ENCODE results near the gene MYOM1.
"Not testable (repeated sequence)": the region's sequence is repeated elsewhere in the genome, so short reads cannot be mapped to it uniquely, and the experiment has no call there.

The MYOM1 gene

DNA sequence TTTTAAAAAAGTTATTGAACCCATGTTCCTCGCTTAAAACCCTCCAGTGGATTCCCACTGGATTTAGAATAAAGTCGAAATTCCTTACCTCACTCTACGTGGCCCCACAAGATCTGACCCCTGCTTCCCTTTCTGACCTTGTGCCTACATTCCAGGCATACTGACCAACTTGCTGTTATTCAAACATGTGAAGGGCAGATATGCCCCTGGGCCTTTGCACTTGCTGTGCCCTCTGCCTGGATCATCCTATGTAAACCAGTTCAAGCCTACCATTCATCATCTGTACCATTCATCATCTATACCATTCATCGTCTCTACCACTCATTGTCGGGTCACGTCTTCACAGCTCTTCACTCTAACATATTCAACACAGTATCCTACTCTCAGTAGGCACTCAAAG is 165.6 kb downstream of the MYOM1 start:
- no peak for FAIRE-seq

DNA sequence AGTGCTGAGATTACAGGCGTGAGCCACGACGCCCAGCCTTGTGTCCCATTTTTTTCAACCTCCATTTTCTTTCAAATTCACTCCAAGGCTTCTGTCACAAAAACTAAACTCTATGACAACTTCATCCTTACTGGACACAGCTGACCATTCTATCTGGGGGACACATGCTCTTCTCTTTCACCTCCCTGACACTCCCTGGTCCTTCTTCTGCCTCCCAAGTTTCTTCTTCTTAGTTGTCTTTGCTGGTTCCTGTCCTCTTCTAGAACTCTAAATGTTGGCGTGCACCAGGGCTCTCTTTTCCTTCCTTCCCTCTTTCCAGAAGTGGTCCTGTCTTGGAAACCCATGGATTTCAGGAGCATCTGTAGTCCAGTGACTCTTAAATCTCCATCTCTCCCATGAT is 166.7 kb downstream of the MYOM1 start:
- no peak for FAIRE-seq

DNA sequence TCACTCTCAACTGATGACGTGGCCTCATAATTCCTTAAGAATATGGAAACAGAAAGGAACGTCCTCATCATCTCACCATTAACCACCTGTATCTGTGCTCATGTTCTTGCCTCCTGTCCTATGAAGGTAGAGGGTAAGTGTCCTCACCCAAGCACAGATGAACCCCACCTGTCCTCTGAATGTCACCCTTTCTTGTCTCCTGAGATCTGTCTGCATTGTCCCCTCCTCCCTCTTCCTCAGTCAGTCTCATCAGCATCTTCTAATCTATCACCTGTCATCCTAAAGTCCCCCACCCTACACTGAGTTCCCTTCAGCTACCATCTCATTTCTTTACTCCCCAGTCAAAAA is 167.4 kb downstream of the MYOM1 start:
- no peak for FAIRE-seq

DNA sequence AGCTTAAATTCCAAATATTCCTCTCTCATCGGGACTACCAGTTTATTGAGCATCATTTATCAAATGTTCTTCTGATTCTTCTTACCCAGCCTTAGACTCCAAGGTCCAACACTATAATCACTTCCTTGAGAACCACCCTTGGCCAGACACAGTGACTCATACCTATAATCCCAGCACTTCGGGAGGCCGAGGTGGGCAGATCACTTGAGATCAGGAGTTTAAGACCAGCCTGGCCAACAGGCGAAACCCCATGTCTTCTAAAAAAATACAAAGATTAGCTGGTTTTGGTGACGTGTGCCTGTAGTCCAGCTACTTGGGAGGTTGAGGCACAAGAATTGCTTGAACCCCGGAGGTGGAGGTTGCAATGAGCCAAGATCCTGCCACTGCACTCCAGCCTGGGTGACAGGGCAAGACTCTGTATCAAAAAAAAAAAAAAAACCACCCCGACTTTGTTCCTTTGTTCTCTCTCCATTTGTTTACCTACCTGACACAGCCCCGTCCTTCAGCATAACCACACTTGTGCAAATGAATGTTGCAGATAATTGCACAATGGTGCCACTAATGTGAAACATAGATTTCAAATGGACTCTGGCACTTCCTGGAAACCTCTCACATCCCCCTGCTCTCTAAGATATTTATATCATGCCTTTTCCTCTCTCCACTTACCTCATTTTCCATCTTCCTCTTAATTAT is 167.9 kb downstream of the MYOM1 start:
- FAIRE-seq, result no peak

DNA sequence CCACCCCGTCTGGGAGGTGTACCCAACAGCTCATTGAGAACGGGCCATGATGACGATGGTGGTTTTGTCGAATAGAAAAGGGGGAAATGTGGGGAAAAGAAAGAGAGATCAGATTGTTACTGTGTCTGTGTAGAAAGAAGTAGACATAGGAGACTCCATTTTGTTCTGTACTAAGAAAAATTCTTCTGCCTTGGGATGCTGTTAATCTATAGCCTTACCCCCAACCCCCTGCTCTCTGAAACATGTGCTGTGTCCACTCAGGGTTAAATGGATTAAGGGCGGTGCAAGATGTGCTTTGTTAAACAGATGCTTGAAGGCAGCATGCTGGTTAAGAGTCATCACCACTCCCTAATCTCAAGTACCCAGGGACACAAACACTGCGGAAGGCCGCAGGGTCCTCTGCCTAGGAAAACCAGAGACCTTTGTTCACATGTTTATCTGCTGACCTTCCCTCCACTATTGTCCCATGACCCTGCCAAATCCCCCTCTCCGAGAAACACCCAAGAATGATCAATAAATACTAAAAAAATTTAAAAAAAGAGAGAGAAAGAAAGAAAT is 169.8 kb downstream of the MYOM1 start:
- not testable (repeated sequence) for FAIRE-seq

DNA sequence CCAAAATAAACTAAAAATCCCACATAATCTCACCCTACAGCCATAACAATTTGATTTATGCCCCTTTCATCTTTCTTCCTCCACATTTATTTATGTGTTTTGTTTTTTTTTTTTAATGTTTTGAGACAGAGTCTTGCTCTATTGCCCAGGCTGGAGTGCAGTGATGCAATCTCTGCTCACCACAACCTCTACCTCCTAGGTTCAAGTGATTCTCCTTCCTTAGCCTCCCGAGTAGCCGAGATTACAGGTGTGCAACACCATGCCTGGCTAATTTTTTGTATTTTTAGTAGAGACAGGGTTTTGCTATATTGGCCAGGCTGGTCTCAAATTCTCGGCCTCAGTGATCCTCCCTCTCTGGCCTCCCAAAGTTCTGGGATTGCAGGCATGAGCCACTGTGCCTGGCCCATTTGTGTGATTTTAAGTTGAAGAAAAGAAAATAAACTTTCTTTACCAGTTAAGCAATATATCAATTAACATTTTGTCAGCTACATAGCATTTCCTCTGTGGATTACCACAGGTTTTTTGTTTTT is 170.9 kb downstream of the MYOM1 start:
- no peak for FAIRE-seq

DNA sequence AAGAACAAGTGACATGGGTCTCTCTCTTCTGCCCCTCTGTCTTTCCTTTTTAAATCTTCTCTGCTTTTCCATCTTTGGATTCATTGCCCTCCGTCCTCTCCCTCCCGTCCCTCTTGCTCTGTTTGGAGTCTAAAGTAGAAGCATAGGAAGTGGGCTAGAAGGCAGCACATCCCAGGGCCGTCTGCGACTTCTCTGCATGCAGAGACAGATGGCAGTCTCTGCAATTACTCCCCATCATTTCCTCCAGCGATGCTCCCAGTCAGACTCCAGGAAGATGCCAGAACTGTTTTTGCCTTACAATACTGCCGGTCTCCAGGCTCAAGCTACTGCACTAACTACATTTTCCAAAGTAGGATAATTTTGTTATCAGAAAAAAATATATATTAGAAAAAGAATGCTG is 171.6 kb downstream of the MYOM1 start:
- no peak for FAIRE-seq

DNA sequence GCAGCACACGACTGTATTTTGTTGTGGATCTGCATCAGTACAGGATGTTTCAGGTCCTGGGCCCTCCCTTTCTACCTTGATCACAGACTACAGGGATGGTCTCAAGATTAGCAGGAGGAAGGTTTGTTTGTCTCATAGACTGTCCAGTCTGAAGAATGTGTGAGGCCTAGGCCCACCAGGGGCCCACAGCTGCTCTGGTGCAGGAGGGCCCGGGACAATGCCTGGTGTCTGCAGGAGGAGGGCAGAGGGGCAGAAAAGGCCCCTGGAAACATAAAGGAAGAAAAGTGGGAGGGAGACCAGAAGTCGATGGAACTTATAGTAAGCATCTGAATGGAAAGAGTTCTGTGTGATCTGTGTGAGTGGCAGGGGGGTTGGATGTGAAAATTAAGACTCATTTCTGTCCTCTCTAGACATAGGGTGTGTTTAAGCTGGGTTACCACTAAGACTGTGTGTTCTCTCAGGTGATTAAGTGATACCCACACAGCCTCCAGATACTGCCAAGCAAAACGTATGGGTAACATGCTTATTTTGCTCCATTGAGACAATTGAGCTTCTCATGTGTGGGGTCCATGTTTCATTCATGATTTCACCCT is 173.5 kb downstream of the MYOM1 start:
- FAIRE-seq, result no peak

DNA sequence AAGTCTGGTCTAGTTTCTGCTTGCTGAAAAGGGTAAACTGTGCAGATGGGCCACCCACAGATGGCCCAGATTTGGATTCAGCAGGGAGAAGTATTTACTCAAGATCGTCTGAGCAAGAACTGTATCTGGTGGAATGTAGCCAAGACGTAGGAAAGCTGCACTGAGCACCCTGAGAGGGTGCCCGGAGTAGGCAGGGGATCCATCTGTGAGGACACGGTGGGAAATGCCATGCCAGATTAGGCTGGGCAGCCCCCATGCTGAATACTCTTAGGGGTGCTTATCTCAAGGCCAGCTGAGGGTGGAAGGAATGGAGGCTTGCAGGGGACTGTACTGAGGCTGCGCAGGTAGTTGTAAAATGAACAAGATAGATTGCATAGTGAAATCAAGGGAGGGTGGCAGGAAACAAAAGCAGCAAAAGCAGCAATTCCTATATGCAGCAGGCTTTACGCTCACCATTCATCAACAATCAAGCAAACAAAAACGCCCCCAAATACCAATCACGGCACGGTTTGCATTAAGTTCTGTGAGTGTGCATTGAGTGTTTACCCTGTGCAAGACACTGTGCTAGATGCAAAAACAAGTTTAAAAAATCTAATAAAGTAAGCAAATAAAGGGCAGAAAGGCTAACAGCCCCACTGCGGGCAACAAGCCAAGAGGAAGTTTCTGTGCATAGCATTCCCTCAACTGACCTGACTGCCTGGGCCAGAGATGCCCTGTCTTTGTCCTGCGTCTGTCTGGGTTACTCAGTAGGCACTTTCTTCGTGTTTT is 174.7 kb downstream of the MYOM1 start:
- no peak for FAIRE-seq

DNA sequence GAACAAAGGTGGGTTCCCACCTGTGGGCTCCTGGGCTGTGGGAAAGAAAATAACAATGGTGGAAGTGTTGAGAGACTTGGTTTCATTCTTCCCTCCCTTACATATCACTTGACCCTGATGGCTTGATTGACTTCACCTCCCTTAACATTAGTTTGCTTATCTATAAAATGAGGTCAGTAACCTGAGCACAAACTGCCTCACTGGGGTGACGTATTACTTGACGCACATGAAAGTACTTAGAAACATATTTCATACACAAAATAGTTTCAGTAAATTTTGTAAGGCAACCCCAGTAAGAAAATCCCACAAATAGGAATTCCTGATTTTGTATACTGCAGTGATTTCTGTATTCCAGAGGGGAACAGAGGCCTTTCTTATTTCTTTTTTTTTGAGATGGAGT is 177.4 kb downstream of the MYOM1 start:
- no peak for FAIRE-seq

DNA sequence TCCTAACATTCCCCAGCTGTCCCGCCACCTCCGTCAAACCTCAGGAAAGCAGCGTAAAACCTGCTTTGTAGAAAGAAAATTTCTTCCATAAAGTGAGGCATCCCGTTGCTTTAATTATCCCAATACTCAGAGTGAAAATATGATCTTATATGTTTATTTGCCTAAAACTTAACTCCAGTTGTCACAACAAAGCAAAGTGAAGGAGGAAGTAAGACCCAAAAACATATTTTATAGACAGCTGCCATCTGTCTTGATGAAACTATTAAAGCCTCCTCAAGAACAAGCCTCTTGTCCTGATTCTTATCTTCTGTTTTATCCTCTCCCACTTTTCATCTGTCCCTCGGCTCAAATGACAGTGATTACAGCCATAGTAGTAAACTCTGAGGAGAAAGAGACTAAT is 177.9 kb downstream of the MYOM1 start:
- FAIRE-seq, result no peak

DNA sequence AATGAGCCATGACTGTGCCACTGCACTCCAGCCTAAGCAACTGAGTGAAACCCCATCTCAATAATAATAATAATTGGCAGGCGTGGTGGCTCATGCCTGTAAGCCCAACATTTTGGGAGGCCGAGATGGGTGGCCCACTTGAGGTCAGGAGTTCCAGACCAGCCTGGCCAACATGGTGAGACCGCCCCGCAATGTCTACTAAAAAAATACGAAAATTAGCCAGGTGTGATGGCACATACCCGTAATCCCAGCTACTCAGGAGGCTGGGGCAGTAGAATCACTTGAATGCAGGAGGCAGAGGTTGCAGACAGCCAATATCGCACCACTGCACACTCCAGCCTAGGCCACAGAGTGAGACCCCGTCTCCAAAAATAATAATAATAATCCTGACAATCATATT is 178.9 kb downstream of the MYOM1 start:
- no peak for FAIRE-seq

DNA sequence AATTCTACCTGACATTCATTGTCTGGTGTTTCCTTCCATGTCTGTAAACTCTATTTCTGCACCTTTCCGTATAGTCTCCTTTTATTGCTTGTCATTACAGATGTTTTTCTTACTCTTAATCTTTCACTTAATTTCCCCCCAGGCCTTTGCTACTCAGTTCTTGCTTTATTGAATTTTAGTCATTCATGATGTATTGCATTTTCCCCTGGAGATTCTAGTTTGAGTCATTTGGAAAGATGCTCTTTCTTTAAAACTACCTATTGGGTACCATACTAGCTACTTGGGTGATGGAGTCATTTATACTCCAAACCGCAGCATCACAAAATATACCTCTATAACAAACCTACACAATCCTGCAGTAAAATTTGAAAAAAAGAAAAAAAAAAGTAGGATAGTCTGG is 179.6 kb downstream of the MYOM1 start:
- FAIRE-seq, result no peak

DNA sequence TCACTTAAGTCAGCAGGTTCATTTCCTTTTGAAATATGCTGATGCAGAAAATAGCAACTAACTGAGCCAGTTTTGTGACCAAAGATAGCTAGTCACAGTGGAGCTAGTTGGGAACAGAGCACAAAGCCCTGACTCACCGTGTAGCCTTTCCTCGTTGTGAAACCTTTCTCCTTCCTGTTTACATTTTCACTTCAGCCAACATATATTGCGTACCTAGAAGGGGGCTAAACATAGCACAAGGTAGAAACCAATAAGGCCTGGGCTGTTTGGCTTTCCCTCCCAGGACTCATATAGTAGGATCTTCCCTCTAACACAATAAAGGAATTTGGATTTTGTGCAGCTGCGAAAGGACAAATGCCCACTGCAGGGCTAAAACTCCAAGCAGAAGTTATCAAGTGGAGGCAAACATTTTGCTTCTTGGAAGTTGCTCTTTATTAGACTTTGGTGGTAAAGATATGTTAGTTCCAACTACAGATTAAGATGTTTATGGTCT is 182.3 kb downstream of the MYOM1 start:
- FAIRE-seq, result no peak

DNA sequence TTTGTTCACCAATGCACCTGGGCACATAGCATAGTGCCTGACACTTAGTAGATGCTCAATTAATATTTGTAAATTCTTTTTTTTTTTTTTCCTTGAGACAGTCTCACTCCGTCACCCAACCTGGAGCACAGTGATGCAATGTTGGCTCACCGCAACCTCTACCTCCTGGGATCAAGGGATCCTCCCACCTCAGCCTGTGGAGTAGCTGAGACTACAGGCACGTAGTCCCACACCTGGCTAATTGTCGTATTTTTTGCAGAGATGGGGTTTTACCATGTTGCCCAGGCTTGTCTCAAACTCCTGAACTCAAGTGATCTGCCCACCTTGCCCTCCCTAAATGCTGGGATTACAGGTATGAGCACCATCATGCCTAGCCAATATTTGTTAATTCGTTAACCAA is 183.7 kb downstream of the MYOM1 start:
- FAIRE-seq, result no peak

DNA sequence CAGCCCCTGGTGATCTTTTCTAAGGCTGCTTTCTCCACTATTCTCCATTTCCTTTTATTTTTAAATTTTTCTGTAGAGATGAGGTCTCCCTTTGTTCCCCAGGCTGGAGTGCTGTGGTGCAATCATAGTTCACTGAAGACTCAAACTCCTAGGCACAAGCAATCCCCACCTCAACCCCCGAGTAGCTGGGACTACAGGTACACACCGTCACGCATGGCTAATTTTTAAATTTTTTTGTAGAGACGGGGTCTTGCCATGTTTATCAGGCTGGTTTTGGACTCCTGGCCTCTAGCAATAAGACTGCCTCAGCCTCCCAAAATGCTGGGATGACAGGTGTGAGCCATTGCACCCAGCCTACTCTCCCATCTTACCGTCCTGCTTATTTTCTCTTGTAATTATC is 184.1 kb downstream of the MYOM1 start:
- FAIRE-seq, result no peak

DNA sequence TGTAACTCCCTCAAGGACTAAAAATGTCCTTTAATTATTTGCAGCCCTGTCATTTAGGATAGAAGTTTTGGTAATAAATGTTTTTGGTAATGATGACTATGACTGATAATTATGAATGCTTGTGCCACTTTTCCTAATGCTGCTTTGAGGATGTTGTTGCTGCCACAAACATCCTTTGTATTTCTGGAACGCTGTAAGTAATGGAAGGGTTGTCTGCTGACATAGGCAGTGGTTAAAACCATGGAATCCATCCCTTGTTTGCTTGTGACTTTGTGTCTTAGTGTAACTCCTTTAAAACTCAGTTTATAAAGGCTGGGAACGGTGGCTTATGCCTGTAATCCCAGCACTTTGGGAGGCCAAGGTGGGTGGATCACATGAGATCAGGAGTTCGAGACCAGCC is 187.0 kb downstream of the MYOM1 start:
- no peak for FAIRE-seq

DNA sequence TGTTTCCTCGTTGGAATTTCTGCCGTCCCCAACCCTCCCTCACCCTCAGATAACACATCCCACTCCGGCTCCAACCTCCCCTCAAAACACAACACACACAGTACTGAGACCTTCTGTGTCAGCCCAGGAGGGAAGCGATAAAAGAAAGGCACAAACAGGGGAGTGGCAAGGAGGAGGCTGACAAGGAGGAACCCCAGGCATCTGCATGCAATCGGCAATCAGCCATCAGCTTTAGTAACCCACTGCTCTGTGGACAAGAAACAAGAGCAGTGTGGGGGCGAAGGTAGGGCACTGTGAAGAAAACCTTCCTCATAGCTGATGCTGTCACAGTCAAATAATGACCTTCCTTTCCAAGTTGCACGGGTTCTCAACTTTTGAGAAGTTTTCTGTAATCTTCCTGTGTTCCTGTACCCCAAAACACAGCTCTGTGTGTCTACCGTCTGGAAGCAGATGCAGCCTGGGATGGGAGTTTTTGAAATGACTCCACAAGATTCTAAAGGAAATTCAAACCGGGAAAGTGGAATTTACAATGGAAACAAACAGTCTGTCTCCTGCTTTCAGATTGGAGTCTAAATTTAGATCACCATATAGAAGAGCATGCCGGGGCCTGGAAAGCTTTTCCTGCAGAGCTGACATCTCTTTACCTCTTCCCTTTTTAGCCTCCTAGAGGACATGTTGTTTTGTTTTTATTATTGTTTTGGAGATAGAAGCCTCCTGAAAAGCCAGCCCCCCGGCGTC is 190.4 kb downstream of the MYOM1 start:
- no peak for FAIRE-seq

DNA sequence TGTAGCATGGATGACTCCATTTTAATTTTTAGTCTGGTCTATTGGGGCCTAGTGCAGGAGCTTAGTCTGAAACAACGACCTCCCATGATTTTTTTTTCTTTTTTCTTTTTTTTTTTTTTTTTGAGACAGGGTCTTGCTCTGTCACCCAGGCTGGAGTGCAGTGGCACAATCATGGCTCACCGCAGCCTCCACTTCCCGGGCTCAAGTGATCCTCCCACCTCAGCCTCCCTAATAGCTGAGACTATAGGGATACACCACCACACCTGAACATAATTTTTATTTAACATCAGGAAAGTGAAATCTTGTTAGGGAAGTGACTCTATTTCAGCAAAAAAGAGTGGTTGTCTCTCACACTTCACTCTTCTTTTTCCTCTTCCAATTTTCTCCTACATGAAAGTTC is 191.7 kb downstream of the MYOM1 start:
- FAIRE-seq, result not testable (repeated sequence)

DNA sequence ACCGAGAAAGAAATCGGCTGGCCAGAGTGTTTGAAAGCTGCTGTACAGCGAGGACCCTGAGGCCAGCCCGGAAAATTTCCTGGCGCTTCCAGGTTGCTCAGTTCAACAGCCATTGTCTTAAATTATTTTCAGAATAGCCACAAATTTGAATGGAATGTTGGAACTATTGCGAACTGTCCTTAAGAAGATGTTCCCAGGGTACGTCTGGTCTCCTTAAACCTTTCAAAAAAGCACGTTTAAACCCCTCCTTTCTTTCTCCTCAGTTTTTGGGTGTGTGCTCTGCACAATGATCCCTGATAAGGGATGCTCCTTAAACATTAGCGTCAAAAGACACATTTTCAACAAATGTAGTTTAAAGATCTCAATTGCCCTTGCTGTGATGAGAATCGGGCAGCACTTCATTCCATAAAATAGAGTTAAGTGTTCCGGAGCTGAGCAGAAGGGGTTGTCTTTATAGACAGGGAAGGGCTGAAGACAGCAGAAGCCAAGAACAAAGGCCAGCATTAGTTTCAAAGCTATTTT is 192.3 kb downstream of the MYOM1 start:
- no peak for FAIRE-seq

DNA sequence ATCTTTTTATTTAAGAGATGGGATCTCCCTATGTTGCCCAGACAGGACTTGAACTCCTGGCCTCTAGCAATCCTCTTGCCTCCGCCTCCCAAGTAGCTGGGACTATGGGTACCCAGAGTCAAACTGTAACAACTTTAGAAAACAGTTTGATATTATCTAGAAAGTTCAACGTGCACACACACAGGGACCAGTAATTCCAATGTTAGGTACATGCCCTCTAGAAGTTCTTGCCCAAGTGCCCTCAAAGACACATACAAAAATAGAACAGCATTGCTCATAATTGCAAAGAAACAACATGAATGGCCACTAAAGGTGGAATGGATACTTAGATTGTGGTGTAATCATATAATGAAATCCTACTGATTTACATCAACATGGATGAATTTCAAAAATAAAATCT is 194.2 kb downstream of the MYOM1 start:
- no peak for FAIRE-seq

DNA sequence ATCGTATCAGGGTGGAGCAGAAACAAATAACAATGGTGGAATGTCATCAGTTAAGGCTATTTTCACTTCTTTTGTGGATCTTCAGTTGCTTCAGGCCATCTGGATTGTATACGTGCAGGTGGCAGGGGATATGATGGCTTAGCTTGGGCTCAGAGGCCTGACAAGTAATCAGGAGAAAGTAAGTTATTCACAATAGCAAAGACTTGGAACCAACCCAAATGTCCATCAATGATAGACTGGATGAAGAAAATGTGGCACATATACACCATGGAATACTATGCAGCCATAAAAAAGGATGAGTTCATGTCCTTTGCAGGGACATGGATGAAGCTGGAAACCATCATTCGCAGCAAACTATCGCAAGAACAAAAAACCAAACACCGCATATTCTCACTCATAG is 196.2 kb downstream of the MYOM1 start:
- FAIRE-seq, result not testable (repeated sequence)

Measured in endometrium (tissue), 2 donors.